Liver (tissue), 9 donors: Measurements from ENCODE around the gene PNCK. TPM values are rescaled to one million over a fixed set of nuclear protein-coding genes. Genes with fewer than 3 reads are reported as not detected.
A peak's percentile ranks its signal among the peaks of the same experiment; 100 is the strongest.

Source experiments
- DNase-seq: peaks from one replicate; pipeline ENCODE4 v3.0.0-alpha.2; 2017; ENCODE audit warnings: low spot score
- H3K27ac ChIP-seq, 2 donors: one replicate each; pipeline ENCODE4 v1.7.0; 2013; ENCODE audit warnings: inconsistent platforms in 2 of 2, low read length in 2 of 2, control low read depth in 1 of 2, low read depth in 1 of 2, mild to moderate bottlenecking in 1 of 2
- H3K27me3 ChIP-seq, 4 donors: one replicate each; pipeline versions ENCODE4 v1.6.1 to v1.7.0; 2013; ENCODE audit warnings: low read length in 3 of 4, inconsistent platforms in 1 of 4, mild to moderate bottlenecking in 1 of 4, moderate library complexity in 1 of 4; ENCODE audit not compliant: control insufficient read depth in 4 of 4, insufficient read depth in 4 of 4
- H3K36me3 ChIP-seq, 4 donors: one replicate each; pipeline versions ENCODE4 v1.6.1 to v1.7.0; 2013; ENCODE audit warnings: low read length in 3 of 4, mild to moderate bottlenecking in 3 of 4, low read depth in 1 of 4, moderate library complexity in 1 of 4; ENCODE audit not compliant: control insufficient read depth in 4 of 4, insufficient read depth in 3 of 4
- H3K4me1 ChIP-seq, 4 donors: one replicate each; pipeline versions ENCODE4 v1.6.1 to v1.7.0; 2013; ENCODE audit warnings: low read length in 3 of 4, mild to moderate bottlenecking in 3 of 4, moderate library complexity in 1 of 4; ENCODE audit not compliant: control insufficient read depth in 4 of 4, insufficient read depth in 4 of 4
- H3K4me3 ChIP-seq, 3 donors: one replicate each; pipeline versions ENCODE4 v1.6.1 to v1.7.0; 2013; ENCODE audit warnings: low read length in 3 of 3, control low read depth in 1 of 3, low read depth in 1 of 3, mild to moderate bottlenecking in 1 of 3
- H3K9ac ChIP-seq, 2 donors: one replicate each; pipeline ENCODE4 v1.7.0; 2013; ENCODE audit warnings: low read length in 2 of 2, mild to moderate bottlenecking in 2 of 2, moderate library complexity in 2 of 2, control low read depth in 1 of 2, low read depth in 1 of 2
- H3K9me3 ChIP-seq, 4 donors: one replicate each; pipeline versions ENCODE4 v1.6.1 to v1.7.0; 2013; ENCODE audit warnings: low read length in 3 of 4; ENCODE audit not compliant: control insufficient read depth in 4 of 4
- FOXA2 ChIP-seq: IDR thresholded peaks from 2 replicates; pipeline ENCODE4 v1.6.1; 2016; ENCODE audit warnings: antibody characterized with exemption
- HNF4A ChIP-seq, 2 donors: conservative IDR thresholded peaks; 2 replicates each; pipeline ENCODE4 v1.6.1; 2016; ENCODE audit warnings: antibody characterized with exemption in 2 of 2, mild to moderate bottlenecking in 2 of 2
- HNF4G ChIP-seq: IDR thresholded peaks from 2 replicates; pipeline ENCODE4 v1.6.1; 2016; ENCODE audit warnings: antibody characterized with exemption
- JUND ChIP-seq, 2 donors: IDR thresholded peaks; 2 replicates each; pipeline ENCODE4 v1.6.1; 2016; ENCODE audit warnings: antibody characterized with exemption in 2 of 2
- RAD21 ChIP-seq, 2 donors: IDR thresholded peaks; 2 replicates each; pipeline ENCODE4 v1.6.1; 2016; ENCODE audit warnings: antibody characterized with exemption in 2 of 2, mild to moderate bottlenecking in 2 of 2
- RXRA ChIP-seq, 2 donors: IDR thresholded peaks; 2 replicates each; pipeline ENCODE4 v1.6.1; 2017 to 2018; ENCODE audit warnings: antibody characterized with exemption in 2 of 2, mild to moderate bottlenecking in 1 of 2
- SP1 ChIP-seq: IDR thresholded peaks from 2 replicates; pipeline ENCODE4 v1.6.1; 2018; ENCODE audit warnings: antibody characterized with exemption, mild to moderate bottlenecking
- TAF1 ChIP-seq: conservative IDR thresholded peaks from 2 replicates; pipeline ENCODE4 v1.6.1; 2016; ENCODE audit warnings: antibody characterized with exemption, mild to moderate bottlenecking
- YY1 ChIP-seq: IDR thresholded peaks from 2 replicates; pipeline ENCODE4 v1.6.1; 2016; ENCODE audit warnings: antibody characterized with exemption, mild to moderate bottlenecking
- WGBS: extraction: QIAGEN DNeasy Blood & Tissue Kit; methylation state at CpG from one replicate; pipeline ENCODE4 v1.1.7; 2013; 5-methylcytosine and 5-hydroxymethylcytosine counted together
- polyA plus RNA-seq, 2 donors: library from polyadenylated mRNA; stranded (reverse) in 1 of 2; unstranded in 1 of 2; fragments of 200-250 nt in 1 of 2; fragments of >200 nt in 1 of 2; fragmentation: Nextera tagmentation in 1 of 2; extraction: Ambion mirVana in 1 of 2; gene quantifications; one replicate each; pipeline versions ENCODE4 v1.2.1 to v1.2.3, GENCODE V29; 2013 to 2015
- total RNA-seq, 2 donors: library from RNA; depleted of rRNA; stranded (reverse); fragments of >200 nt; gene quantifications; one replicate each; pipeline ENCODE4 v1.2.3, GENCODE V29; 2014
- TF ChIP-seq, protein P1 (sequence below): IDR thresholded peaks from 2 replicates; pipeline ENCODE4 v1.6.1; 2016; ENCODE audit warnings: antibody characterized with exemption, mild to moderate bottlenecking
- TF ChIP-seq, protein P2 (sequence below): IDR thresholded peaks from 2 replicates; pipeline ENCODE4 v1.6.1; 2016; ENCODE audit warnings: antibody characterized with exemption
- TF ChIP-seq, protein P3 (sequence below): IDR thresholded peaks from 2 replicates; pipeline ENCODE4 v1.6.1; 2016; ENCODE audit warnings: antibody characterized with exemption
- donor health status: healthy.
- donor health status: healthy.
- donor health status: healthy.
- donor health status: healthy.
- donor health status: healthy.

PNCK gene
- total and polyA plus RNA-seq, 4 donors = 0.02 to 0.17 TPM; not detected in 2

- Histone ChIP-seq H3K9ac (peak overlapping the region; percentile 39 to 79), H3K4me3 (peak overlapping the region; percentile 76 to 79 (median 77)), H3K9me3 (no peaks in the 10 kb centered on the region), H3K27ac (peak overlapping the region; percentile 90), H3K4me1 (peaks cover 7 to 24% (median 10%) of the 10 kb centered on the region in 4 donors), H3K36me3 (no peaks in the 10 kb centered on the region), H3K27me3 (no peaks in the 10 kb centered on the region)
- no peak for TF ChIP-seq YY1
- TF ChIP-seq SP1 = peak; percentile 21
- no peak for TF ChIP-seq TAF1
- TF ChIP-seq HNF4A (conservative IDR thresholded peaks at IDR 0.05) = peak; percentile 23 to 37
- TF ChIP-seq RAD21 (IDR thresholded peaks at IDR 0.05) = no peak
- TF ChIP-seq HNF4G = no peak
- TF ChIP-seq JUND (IDR thresholded peaks at IDR 0.05) = peak in 1 of 2 donors; percentile 9
- TF ChIP-seq, protein P1, sequence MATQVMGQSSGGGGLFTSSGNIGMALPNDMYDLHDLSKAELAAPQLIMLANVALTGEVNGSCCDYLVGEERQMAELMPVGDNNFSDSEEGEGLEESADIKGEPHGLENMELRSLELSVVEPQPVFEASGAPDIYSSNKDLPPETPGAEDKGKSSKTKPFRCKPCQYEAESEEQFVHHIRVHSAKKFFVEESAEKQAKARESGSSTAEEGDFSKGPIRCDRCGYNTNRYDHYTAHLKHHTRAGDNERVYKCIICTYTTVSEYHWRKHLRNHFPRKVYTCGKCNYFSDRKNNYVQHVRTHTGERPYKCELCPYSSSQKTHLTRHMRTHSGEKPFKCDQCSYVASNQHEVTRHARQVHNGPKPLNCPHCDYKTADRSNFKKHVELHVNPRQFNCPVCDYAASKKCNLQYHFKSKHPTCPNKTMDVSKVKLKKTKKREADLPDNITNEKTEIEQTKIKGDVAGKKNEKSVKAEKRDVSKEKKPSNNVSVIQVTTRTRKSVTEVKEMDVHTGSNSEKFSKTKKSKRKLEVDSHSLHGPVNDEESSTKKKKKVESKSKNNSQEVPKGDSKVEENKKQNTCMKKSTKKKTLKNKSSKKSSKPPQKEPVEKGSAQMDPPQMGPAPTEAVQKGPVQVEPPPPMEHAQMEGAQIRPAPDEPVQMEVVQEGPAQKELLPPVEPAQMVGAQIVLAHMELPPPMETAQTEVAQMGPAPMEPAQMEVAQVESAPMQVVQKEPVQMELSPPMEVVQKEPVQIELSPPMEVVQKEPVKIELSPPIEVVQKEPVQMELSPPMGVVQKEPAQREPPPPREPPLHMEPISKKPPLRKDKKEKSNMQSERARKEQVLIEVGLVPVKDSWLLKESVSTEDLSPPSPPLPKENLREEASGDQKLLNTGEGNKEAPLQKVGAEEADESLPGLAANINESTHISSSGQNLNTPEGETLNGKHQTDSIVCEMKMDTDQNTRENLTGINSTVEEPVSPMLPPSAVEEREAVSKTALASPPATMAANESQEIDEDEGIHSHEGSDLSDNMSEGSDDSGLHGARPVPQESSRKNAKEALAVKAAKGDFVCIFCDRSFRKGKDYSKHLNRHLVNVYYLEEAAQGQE = no peak
- no peak for TF ChIP-seq FOXA2
- TF ChIP-seq, protein P2, sequence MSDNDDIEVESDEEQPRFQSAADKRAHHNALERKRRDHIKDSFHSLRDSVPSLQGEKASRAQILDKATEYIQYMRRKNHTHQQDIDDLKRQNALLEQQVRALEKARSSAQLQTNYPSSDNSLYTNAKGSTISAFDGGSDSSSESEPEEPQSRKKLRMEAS = no peak
- peak; percentile 56 to 64 for TF ChIP-seq RXRA (IDR thresholded peaks at IDR 0.05)
- TF ChIP-seq, protein P3, sequence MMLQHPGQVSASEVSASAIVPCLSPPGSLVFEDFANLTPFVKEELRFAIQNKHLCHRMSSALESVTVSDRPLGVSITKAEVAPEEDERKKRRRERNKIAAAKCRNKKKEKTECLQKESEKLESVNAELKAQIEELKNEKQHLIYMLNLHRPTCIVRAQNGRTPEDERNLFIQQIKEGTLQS = no peak
- DNase-seq = no peak
- WGBS = 31% methylated on average over 15 of the region's 15 CpGs
Measured at GRCh38 chrX:153624196-153625091, 49.2 kb downstream of the PNCK start.

GRCh38 chrX:153623310-153624029 is 50.1 kb downstream of the PNCK start:
- DNase-seq = no peak
- WGBS = 26% methylated on average over 16 of the region's 16 CpGs
- Histone ChIP-seq H3K36me3 (no peaks in the 10 kb centered on the region), H3K4me3 (peak overlapping the region in 2 of 3 donors; percentile 76 to 79), H3K4me1 (peaks cover 7 to 22% (median 10%) of the 10 kb centered on the region in 4 donors), H3K27me3 (no peaks in the 10 kb centered on the region), H3K27ac (peak overlapping the region; percentile 90), H3K9ac (peak overlapping the region in 1 of 2 donors; percentile 65), H3K9me3 (no peaks in the 10 kb centered on the region)
- TF ChIP-seq, protein P1 = no peak
- TF ChIP-seq RXRA (IDR thresholded peaks at IDR 0.05) (peak; percentile 40 to 83), SP1 (peak; percentile 1)
